ENCODE results near the gene PREX1.
"Not testable (repeated sequence)": the region's sequence is repeated elsewhere in the genome, so short reads cannot be mapped to it uniquely, and the experiment has no call there.

Gene PREX1

DNA sequence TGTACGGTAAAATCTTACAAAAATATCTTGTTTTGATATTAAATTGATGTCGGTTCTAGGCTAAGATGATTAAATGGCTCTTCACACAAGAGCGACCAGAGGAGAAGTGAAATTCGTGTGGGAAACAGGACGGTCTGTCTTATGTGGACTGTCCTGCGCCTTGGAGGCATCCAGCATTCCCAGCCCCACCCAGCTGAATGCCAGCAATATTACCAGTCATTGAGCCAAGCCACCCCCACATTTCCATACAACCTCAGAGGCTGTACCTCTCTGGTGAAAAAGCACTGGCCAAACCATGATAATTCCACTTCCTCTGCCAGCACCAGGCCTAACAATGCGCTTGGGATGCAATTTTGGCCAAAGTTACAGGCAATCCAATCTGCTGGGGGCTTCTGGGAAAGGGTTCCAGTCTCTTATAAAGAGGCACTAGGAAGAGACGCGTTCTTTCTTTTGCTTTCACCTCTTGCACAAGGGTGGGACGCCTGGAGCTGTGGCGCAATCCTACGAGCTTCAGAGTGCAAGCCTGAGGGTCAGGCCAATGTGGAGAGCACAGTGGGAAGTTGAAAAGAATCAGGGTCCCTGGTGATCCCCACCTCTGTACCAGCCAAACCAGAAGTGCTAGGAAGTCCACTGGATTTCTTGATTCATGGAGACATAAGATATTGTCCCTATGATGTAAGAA, 213.1 kb downstream of the PREX1 start:
- DNase-seq: no peak

DNA sequence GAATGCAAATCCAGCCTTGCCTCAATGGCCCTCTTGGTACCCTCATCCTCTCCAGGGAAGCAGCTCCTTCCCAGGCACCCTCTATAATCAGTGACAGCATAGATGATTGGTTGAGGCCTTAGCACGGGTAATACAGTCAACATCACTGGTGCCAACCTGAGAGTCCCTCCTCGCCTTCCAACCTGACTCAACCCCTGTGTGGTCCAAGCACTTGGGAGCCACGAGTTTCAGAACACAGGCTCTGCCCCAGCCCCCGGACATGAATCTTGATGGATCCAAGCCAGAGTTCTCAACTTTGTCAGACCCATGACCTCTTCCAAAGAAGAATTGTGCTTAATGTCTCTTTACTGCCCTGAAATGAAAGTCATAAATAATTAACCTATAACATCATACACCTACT, 213.9 kb downstream of the PREX1 start:
- no peak for DNase-seq

- no peak for DNase-seq
Measured at GRCh38 chr20:48612335-48612734, 215.5 kb downstream of the PREX1 start.

DNA sequence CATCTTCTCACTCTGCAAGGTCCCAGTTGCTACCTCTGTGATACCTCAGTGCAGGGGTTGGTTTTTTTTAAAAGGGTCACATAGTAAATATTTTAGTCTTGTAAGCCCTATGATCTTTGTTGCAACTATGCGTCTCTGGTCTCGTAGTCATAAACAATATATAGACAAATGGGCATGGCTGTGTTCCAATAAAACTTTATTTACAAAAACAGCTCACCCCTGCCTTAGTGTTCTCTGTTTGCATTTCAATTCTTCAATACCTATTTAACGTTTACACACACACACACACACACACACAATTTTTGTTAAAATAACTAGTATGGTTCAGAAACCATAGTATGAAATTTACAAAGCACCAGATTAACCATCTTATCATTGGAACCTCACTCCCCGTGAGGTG, 216.8 kb downstream of the PREX1 start:
- no peak for DNase-seq

DNA sequence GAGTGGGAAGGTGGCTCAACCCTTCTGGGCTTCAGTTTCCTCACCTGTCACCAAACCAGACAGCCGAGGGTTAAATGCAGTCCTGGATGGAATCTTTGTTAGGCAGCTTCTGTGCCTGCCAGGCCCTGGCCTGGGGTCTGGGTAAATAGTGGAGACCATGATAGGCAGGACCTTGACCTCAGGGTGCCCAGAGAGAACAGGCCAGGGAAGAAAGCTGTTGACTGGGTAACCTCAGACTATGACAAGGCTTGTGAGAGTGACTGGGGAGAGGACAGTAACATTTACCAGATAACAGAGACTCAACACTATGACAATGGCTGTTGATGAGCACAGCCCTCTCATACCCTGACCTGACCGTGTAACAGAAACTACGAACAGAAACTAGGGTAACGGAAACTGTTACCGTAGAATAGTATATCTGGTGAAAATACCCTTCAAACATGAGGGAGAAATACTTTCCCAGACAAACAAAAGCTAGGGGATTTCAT, 218.3 kb downstream of the PREX1 start:
- no peak for DNase-seq

- DNase-seq: no peak
Measured at GRCh38 chr20:48608756-48609155, 219.0 kb downstream of the PREX1 start.

DNA sequence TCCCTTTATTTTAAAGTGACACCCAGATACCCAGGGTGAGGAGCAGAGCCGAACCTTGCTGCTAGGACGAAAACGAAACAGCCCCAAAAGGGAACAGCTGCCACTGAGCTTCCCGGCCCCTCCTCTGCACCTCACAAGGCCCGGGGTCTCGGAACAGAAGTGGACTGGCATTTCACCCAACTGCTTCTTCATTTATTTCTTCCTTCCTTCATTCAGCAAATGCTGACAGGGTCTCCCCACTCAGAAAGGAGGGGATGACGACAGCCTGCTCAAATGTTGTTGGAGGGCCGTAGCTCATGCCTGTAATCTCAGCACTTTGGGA, 220.3 kb downstream of the PREX1 start:
- DNase-seq: no peak

GRCh38 chr20:48606841-48607543, 220.8 kb downstream of the PREX1 start:
- DNase-seq: no peak

DNA sequence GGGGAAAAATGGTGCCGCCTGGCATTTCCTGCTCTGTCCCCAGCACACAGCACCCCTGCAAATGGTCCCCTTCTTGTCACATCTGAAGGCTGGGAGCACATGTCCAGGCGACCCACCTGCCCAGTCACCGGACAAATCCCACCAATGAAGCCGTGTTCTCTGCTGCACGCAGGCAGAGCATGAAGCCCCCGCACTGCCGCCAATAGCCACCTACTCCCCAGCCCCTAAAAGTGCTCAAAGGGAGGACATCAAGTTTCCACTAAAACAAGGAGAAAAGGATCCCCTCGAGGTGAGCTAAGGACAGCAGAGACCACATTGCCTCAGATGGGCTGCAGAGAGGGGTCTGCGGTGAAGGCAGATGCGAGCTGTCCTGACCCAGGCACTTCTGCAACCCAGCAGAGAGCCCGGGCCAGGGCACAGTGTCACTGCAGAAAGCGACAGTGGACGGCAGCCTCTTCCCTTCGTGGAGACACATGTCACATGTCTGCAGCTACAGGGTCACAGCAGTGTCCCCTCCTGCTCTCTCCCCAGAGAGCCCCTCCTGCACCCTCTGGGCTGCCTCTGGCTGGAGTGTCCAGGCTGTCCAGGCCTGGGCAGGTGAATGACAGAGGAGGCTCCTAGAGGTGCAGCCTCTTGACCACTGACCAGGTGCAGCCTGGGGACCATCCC, 221.5 kb downstream of the PREX1 start:
- DNase-seq: no peak

GRCh38 chr20:48605364-48606171, 222.2 kb downstream of the PREX1 start:
- no peak for DNase-seq

DNA sequence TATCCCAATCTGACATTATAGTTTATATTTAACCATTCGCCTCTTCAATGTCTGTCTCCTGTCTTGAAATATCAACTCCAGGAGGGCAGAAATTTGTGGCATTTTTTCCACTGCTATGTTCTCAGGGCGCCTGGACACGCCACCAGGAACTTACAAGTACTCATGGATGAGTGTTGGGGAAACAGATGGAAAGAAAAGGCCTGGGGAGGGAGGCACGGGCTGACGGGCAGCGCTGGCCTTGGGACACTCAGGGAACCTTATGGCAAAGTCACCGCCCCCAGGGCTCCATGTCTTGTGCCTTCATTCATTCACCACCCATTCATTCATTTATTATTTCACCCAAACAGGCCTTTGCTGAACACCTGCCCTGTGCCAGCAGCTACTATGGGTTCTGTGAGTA, 222.9 kb downstream of the PREX1 start:
- no peak for DNase-seq

DNA sequence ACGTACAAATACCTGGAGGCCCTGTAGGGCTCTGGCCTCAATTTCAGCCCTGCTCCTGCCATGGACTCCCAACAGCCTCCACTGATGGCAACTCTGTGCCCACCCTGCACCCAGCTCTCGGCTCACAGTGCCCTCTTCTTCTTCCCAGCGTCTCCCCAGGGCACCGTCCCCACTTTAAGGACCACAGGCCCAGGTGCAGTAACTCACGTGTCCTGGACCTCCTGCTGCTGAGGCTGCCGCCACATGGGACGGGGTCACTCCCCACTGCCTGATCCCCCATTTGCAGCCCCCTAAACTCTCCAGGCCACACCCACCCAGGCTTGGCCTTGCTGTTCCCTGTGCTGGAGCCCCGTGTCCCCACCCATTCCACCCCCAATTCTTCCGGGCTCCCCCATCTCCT, 223.4 kb downstream of the PREX1 start:
- DNase-seq: no peak

- no peak for DNase-seq
Measured at GRCh38 chr20:48603819-48604405, 223.9 kb downstream of the PREX1 start.

DNA sequence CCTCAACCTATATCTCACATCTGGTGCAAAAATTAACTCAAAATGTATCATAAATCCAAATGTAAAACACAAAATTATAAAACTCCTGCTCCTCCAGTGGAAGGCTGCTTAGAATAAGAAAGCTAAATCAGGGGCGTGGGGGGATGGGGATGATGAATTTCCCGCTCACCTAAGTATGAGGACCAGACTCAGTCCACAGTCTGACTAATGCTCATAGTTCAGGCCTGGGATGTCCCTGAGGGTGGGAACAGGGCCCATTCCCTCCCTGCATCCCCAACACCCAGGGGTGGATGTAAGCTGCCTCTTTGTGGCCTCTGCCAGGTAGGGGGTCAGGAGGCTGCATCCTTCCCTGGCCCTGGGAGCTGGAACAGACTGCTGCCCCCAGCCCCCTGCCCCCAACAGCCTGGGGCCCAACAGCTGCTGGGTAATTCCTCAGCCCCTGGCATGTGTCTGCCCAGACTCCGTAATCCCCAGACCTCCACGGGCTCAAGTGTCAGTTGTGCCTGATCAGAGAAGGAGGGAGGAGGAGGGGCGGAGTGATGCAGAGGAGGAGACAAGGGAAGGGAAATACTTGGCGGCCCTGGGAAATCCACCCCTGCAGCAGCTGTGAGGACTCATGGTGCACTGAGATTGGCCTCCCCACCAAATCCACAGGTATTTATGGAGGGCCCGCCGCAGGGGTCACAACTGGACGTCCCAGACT, 224.5 kb downstream of the PREX1 start:
- DNase-seq: no peak

GRCh38 chr20:48601798-48602197, 226.0 kb downstream of the PREX1 start:
- DNase-seq: no peak

DNA sequence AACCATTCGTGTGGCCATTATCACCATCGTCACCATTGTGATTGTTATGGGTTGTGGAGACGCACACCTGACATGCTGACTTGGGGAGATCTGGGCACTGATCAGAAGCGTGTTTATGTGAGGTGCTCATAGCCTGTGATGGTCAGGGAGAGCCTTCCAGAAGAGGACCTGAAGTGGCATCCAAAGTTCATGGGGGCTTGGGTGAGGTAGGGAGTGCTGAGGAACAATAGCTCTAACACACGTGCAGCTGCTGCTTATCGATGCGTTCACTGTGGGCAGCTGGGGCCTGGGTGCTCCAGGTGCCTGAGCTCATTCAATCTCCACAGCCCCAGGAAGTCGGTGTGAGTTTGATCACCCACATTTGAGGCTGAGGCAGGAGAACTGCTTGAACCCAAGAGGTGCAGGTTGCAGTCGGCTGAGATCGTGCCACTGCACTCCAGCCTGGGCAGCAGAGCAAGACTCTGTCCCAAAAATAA, 227.3 kb downstream of the PREX1 start:
- DNase-seq: no peak

- DNase-seq: no peak
Measured at GRCh38 chr20:48599748-48600469, 227.9 kb downstream of the PREX1 start.

- DNase-seq: no peak
Measured at GRCh38 chr20:48599106-48599747, 228.6 kb downstream of the PREX1 start.

- not testable (repeated sequence) for DNase-seq
Measured at GRCh38 chr20:48598303-48598941, 229.4 kb downstream of the PREX1 start.
